ENCODE data around the gene SPSB2.

- TF ChIP-seq CTCF (IDR thresholded peaks at IDR 0.05) = no peak
- no peak; the same call in none of the 2 replicates for TF ChIP-seq POLR2AphosphoS5 (IDR thresholded peaks at IDR 0.05; ENCODE audit: low read depth, low read length)
- TF ChIP-seq, protein P1, sequence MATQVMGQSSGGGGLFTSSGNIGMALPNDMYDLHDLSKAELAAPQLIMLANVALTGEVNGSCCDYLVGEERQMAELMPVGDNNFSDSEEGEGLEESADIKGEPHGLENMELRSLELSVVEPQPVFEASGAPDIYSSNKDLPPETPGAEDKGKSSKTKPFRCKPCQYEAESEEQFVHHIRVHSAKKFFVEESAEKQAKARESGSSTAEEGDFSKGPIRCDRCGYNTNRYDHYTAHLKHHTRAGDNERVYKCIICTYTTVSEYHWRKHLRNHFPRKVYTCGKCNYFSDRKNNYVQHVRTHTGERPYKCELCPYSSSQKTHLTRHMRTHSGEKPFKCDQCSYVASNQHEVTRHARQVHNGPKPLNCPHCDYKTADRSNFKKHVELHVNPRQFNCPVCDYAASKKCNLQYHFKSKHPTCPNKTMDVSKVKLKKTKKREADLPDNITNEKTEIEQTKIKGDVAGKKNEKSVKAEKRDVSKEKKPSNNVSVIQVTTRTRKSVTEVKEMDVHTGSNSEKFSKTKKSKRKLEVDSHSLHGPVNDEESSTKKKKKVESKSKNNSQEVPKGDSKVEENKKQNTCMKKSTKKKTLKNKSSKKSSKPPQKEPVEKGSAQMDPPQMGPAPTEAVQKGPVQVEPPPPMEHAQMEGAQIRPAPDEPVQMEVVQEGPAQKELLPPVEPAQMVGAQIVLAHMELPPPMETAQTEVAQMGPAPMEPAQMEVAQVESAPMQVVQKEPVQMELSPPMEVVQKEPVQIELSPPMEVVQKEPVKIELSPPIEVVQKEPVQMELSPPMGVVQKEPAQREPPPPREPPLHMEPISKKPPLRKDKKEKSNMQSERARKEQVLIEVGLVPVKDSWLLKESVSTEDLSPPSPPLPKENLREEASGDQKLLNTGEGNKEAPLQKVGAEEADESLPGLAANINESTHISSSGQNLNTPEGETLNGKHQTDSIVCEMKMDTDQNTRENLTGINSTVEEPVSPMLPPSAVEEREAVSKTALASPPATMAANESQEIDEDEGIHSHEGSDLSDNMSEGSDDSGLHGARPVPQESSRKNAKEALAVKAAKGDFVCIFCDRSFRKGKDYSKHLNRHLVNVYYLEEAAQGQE (IDR thresholded peaks at IDR 0.05; ENCODE audit: insufficient read depth in 1 of 2, low read depth in 2 of 2, low read length in 1 of 2) = no peak
- TF ChIP-seq TCF7L2 (IDR thresholded peaks at IDR 0.05; ENCODE audit: low read depth, low read length) = no peak
- TF ChIP-seq SIN3A (IDR thresholded peaks at IDR 0.05; ENCODE audit: borderline replicate concordance, insufficient read depth, low read depth, low read length) = peak; percentile 87
Observed at GRCh38 chr12:6851153-6851920, 21.8 kb downstream of the SPSB2 start, which contains the start of gene CDCA3.

Data from Panc1 (cell line).